HCT116 (cell line): ENCODE data around the gene OVAAL.

Experiments
- CEBPB ChIP-seq: IDR thresholded peaks from 2 replicates; pipeline ENCODE4 v1.6.1; 2012; ENCODE audit warnings: low read depth
- EZH2 ChIP-seq: fragments of 200-600 bp; sonication (generic); IDR thresholded peaks from 2 replicates; pipeline ENCODE4 v1.6.1; 2017; ENCODE audit warnings: antibody characterized with exemption, mixed run types
- JUND ChIP-seq: IDR thresholded peaks from 2 replicates; pipeline ENCODE4 v1.6.1; 2012
- POLR2A ChIP-seq: IDR thresholded peaks from 2 replicates; pipeline ENCODE4 v1.7.0; 2011; ENCODE audit warnings: borderline replicate concordance; ENCODE audit not compliant: insufficient read depth, insufficient read length; ENCODE audit errors: extremely low read depth
- POLR2AphosphoS5 ChIP-seq: IDR thresholded peaks from 2 replicates; pipeline ENCODE4 v1.6.1; 2011; ENCODE audit warnings: mild to moderate bottlenecking, low read depth, low read length, moderate library complexity
- SIN3A ChIP-seq: IDR thresholded peaks from 2 replicates; pipeline ENCODE4 v1.6.1; 2012; ENCODE audit warnings: low read depth
- SRF ChIP-seq: IDR thresholded peaks from 2 replicates; pipeline ENCODE4 v1.6.1; 2012; ENCODE audit warnings: low read depth
- YY1 ChIP-seq: IDR thresholded peaks from 2 replicates; pipeline ENCODE4 v1.6.1; 2011; ENCODE audit warnings: low read length, low read depth, moderate library complexity, mild to moderate bottlenecking; ENCODE audit not compliant: insufficient replicate concordance; ENCODE audit errors: extremely low read depth
- ZNF274 ChIP-seq: fragments of 200-500 bp; sonication (Bioruptor generic); IDR thresholded peaks from 2 replicates; pipeline ENCODE4 v1.6.1; 2014; ENCODE audit warnings: mild to moderate bottlenecking, low read depth, low read length, inconsistent platforms
- TF ChIP-seq, protein P1 (sequence below), 3 experiments: fragments of 200-600 bp in 1 of 3; sonication (generic) in 1 of 3; IDR thresholded peaks in 2 of 3; conservative IDR thresholded peaks in 1 of 3; 2 replicates each; pipeline ENCODE4 v1.5.1; 2012 to 2017; ENCODE audit warnings: low read depth in 2 of 3, low read length in 2 of 3, antibody characterized with exemption in 1 of 3, borderline replicate concordance in 1 of 3, control low read depth in 1 of 3, mild to moderate bottlenecking in 1 of 3, mixed read lengths in 1 of 3, mixed run types in 1 of 3, moderate library complexity in 1 of 3; ENCODE audit not compliant: insufficient read depth in 1 of 3
- TF ChIP-seq, protein P2 (sequence below): IDR thresholded peaks from 2 replicates; pipeline ENCODE4 v1.6.1; 2012

DNA sequence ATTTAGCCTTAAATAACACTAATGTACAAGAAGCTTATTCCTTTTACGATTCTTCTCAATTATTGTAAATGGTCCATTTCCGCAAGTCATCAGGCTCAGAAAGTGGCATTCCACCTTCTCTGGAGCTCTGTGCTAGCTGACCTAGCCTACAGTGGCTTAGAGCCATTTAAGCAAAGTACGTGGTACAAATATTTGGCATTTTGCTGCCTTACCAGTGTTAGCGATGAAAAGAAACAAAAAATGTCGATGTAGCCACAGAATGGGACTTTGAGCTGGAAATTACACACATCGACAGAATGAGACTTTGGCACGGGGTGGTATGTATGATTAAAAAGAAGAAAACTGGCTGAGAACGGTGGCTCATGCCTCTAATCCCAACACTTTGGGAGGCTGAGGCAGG, 26.1 kb downstream of the OVAAL start:
- TF ChIP-seq YY1, result no peak
- TF ChIP-seq, protein P1, sequence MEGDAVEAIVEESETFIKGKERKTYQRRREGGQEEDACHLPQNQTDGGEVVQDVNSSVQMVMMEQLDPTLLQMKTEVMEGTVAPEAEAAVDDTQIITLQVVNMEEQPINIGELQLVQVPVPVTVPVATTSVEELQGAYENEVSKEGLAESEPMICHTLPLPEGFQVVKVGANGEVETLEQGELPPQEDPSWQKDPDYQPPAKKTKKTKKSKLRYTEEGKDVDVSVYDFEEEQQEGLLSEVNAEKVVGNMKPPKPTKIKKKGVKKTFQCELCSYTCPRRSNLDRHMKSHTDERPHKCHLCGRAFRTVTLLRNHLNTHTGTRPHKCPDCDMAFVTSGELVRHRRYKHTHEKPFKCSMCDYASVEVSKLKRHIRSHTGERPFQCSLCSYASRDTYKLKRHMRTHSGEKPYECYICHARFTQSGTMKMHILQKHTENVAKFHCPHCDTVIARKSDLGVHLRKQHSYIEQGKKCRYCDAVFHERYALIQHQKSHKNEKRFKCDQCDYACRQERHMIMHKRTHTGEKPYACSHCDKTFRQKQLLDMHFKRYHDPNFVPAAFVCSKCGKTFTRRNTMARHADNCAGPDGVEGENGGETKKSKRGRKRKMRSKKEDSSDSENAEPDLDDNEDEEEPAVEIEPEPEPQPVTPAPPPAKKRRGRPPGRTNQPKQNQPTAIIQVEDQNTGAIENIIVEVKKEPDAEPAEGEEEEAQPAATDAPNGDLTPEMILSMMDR (IDR thresholded peaks at IDR 0.05 in 2 of 3, conservative IDR thresholded peaks at IDR 0.05 in 1 of 3; ENCODE audit: borderline replicate concordance in 1 of 3, insufficient read depth in 1 of 3, low read depth in 2 of 3, low read length in 2 of 3), result no peak
- TF ChIP-seq EZH2, result no peak
- TF ChIP-seq SRF, result no peak
- TF ChIP-seq, protein P2, sequence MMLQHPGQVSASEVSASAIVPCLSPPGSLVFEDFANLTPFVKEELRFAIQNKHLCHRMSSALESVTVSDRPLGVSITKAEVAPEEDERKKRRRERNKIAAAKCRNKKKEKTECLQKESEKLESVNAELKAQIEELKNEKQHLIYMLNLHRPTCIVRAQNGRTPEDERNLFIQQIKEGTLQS, result no peak
- TF ChIP-seq POLR2A, result no peak
- no peak for TF ChIP-seq SIN3A
- no peak for TF ChIP-seq POLR2AphosphoS5
- TF ChIP-seq JUND, result no peak
- no peak for TF ChIP-seq ZNF274
- no peak for TF ChIP-seq CEBPB
